ENCODE results near the gene DSCAM.
"Not testable (repeated sequence)": the region's sequence is repeated elsewhere in the genome, so short reads cannot be mapped to it uniquely, and the experiment has no call there.

DSCAM gene

DNA sequence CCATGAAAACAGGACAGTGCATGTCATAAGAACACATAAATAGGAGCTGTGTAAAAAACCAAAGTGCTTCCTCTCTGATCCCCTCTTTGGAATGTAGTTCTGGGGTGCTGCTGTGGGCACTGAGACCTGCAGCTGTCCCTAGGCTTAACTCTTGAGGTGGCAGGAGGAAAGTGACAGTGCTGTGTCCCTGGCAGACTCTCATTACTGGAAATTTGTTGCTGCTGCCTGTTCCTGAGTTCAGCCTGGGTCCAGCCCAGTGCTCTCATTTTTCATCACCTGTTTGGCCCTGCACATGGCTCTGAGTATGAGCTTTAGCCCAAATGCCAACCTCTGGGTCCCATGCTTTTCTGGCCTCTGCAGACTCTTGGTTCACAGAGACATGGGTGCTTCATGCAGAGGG is 329.3 kb downstream of the DSCAM start:
- no peak for DNase-seq

DNA sequence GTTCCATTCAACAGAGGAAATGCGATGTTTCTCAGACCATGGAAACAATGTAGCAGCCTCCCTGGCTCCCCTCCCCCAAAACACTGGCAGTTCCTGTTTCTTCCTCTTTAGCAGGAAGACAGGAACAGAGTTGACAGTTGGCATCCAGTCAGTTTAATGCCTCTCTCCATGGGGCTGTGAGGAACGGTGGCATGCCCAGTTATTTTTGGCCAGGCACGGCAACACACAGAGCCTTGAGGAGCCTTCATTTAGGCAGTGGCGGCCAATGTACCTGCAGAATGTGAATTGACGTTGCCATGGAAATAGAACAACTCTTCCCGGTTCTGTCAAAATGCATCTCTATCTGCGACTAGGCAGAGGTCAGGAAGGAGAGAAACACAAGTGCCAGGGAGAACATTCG is 330.6 kb downstream of the DSCAM start:
- DNase-seq = no peak

DNA sequence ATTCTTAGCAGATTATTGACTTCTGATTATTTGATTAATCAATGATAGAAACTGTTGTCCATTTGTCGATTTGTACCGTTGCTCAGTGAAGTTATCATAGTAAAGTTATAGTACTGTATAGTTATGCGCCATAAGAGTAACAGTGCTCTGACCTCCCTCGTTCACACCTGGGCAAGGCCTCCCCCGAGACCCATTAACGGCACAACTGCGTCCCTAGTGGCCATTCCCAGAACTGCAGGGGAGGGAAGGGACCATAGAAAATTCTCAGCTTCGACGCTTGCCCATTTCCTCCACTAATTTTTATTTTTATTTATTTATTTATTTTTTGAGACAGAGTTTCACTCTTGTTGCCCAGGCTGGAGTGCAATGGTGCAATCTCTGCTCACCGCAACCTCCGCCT is 334.4 kb downstream of the DSCAM start:
- DNase-seq = no peak

DNA sequence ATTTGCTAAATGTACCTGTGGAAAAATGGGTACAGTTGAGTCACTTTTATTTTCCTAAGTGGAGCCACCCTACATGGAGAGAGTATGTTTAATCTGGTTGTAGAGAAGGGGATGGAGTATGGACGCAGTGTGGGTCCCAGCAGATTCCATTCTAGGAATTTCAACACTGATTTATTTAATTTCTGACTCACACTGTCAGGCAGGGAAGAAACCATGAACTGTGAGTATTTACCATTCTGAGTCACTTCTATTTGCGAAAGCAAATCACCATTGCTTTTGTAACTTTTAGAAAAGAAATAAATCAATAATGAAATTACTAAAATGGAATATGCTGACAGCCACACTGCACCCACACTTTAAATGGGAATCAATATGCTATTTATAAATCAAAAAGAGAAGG is 339.0 kb downstream of the DSCAM start:
- DNase-seq = no peak

DNA sequence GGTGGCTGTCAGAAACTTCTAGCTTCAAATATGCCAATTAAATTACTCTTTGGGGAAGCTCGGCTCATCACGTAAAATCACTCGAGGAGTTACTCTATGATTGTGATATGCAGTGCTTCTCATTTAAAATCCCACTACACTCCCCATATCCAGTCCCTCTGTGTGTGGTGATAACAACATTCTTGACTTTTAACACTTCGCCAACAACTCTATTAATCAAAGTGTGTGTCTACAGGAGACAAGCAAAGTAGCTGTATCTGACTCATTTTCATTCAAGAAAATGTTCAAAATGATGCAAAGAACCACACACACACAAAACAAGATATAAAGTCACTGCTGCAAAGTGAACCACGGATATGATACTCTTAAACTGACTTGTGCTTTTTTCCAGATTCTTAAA is 341.3 kb downstream of the DSCAM start:
- DNase-seq = no peak

DNA sequence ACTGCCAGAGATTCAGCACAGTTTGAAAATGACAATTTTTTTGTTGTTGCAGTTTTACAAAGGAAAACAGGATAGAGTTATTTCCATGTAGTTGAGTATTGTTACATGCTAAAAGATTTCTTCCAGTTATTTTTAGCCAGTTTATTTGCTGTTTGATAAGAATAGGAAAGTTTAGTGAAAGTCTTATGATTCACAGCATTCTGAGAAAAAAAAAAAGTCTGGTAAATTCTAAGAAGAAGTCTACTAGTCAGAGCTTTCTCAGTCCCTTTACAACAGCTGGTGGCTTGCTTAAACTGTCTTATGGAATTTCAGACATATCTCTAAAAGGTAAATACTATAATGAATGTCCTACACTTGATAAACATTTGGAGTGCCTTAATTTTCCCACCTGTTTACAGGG is 341.7 kb downstream of the DSCAM start:
- DNase-seq = no peak

DNA sequence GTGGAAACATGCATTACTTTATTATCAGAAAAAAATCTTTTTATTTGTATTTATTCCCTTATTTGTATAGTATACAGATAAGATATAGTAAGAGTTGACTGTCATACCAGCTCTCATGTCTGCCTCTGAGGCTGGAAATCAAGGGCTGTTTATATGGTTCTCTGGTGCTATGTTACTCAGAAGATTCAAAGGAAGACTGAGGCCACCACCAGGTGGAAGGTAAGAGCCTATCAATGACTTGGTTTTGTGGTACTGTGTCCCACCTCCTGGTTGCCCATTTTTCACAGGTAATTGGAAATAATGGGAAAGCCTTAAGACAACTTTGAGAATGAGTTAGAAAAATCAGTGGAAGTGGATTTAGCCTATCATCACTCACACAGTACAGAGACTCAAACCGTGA is 342.1 kb downstream of the DSCAM start:
- DNase-seq = no peak

DNA sequence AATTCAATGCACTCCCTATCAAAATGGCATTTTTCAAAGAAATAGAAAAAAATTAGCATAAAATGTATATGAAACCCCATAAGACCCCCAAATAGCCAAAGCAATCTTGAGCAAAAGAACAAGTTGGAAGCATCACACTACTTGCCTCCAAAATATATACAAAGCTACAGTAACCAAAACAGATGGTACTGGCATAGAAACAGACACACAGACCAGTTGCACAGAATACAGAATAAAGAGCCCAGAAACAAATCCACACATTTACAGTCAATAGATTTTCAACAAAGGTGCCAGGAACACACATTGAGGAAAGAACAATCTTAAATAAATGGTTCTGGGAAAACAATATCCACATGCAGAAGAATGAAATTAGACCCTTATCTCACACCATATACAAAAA is 350.8 kb downstream of the DSCAM start:
- no peak for DNase-seq

DNA sequence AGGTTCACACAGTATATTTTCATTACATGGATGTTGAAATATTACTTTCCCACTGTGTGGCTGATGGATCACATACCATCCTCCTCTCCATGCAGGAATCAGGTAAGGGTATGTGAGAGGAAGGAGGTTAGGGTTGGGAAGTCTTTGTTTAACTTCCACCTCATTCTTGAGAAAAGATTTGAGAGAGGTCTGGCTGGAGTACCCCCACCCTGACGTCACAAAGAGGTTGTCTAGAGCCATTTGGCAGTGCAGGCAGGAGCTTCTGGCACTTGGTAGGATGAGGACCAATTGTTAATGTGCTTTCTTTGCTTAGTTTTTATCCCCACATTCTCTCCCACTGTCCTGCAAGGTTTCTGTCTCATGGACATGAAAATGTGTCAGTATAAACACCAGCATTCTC is 356.6 kb downstream of the DSCAM start:
- no peak for DNase-seq

DNA sequence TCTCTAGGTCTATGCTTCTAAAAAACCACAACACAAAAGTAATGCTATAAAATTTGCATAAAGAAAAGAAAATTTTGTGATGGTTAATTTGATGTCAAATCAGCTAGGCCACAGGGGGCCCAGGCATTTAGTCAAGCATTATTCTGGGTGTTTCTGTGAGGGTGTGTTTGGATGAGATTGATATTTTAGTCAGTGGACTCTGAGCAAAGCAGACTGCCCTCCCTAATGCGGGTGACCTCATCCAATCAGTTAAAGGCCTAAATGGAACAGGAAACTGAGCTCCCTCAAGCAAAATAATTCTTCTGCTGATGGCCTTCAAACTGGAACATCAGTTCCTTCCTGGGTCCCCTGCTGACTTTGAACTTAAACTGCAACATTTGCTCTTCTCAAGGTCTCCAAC is 358.0 kb downstream of the DSCAM start:
- DNase-seq = no peak

DNA sequence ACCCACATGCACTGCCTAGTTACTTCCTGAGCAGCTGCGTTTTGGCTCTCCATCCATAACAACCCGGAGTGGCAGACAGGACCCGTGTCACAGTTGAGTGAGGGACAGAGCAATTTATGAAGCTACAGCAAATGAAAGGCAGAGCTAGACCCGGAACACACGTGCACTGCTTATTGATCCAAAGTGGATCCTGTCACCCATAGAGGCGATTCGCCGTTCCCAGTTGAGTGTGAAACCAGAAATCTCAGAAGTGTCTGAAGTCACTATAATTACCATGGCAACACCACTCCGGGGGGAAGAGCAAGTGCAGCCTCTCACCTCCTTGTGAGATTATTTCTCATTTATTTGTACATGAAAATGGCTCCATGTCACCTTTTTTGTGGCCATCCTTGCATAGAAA is 365.2 kb downstream of the DSCAM start:
- no peak for DNase-seq

DNA sequence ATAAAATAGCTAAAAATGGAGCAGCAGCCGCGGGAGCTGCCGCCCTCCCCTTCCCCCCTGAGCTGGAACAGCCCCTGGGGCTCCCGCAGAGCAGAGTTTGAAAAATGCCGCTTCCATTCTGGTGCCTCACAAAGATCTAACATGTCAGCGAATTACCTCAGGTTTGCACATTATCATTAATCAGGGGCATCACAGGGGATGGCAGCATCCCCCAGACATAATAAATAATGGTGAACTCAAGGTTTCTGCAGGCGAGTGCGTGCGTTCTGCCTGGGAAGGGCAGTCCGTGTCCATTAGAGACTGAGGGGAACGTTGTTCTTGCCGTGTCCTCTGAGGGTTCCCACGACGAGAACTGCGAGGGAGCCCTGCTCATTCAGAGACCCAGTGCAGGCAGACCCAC is 372.4 kb downstream of the DSCAM start:
- DNase-seq = no peak

DNA sequence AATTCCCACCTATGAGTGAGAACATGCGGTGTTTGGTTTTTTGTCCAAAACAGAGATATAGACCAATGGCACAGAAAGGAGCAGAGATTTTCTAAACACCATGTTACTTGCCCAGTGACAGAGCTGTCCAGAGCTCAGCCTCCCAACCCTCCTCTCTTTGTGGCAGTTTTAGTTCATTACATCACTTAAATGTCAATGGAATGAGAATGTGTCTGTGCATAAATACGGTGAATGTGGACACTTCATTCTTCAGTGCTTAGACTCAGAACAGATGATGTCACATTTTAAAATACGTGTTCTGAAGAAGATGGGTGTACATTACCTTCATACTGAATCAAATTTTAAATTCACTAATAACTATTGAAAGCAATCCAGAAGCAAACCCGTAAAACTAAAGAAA is 374.9 kb downstream of the DSCAM start:
- no peak for DNase-seq

DNA sequence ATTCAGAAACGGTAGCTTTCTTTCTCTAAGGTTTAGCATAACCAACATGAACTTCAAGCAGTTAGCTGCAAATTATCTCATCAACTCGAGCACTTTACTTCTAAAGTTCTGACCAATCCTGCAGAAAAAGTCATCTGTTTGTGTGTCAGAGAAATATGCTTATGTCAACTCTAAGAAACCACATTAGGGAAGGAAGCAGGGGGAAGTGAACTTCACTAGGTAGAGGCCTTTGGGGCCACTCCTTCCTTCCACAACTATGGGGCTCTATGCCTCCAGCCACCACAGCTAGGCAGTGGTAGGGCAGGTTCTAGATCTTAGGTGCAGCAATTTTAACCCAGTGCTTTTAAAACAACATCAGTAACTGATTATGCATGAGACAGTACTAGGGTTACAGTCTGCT is 375.9 kb downstream of the DSCAM start:
- DNase-seq = no peak

DNA sequence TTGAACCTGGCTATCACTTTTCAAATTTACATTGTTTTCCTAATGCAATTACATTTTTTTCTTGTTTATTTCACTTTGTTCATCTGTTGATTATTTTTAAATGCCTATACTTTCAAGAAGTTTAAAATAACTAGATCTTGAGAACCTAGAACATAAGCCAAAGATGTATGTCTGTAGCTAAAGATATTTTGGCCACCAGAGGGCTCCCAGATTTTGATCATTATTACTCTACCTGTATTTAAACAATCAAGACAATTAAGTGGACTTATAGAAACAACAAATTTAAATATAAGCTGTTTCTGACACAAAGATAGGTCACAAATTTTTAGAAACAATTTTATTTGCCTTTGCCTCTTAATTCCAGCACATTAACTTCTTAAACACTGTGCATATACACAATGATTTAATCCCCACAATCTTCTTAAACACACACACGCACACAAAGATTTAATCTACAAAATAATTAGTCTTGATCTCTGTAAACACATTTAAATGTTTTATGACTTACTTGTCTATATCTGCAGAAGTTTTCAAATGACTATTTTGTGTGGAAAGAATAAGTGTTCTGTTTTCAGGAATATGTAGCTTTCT is 380.0 kb downstream of the DSCAM start:
- DNase-seq = no peak

DNA sequence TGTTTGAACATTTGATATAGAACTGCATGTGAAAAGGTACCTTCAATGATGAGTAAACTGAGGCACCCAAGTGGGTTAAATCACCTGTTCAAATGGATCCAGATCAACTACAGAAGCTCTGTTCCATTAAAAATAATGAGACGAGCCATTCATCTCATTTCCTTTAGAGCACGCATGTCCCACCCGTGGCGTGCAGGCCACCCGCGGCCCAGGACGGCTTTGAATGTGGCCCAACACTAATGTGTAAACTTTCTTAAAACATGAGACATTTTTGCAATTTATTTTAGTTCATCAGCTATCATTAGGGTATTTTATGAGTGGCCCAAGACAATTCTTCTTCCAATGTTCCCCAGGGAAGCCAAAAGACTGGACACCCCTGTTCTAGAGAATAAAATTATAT is 381.6 kb downstream of the DSCAM start:
- no peak for DNase-seq

DNA sequence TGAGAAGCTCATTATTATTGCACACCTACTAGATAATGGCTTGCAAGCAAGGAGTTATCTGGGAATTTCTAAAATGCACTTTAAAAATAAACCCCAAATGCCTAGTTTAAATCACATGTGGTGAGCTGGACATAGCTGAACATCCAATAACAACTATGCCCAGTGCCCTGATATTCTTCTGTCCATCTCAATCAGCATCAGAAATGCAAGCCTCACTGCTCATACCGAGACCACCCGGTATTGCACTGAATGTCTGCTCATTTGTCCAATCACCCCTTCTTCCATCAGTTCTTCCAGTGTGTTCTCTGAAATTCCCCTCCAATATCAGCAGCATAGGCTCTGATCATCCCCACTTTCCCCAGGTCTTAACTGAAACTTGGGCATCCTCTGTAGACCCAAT is 383.8 kb downstream of the DSCAM start:
- DNase-seq = no peak

DNA sequence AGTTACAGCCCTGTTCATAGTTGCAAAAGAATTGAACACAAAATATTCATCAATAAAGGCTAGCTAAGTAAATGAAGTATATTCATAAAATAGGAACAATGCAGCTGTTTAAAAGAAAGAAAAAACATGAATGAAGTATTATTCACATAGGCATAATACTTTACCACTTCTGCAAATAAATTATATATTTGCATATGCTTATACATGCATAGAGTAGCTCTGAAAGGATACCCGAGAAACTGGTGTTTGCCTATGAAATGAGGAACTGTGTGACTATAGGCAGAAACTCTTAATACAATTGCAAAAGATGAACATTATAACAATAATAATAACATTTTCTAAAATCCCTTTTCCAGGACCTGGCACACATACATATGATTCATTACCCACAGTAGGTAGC is 385.9 kb downstream of the DSCAM start:
- no peak for DNase-seq

DNA sequence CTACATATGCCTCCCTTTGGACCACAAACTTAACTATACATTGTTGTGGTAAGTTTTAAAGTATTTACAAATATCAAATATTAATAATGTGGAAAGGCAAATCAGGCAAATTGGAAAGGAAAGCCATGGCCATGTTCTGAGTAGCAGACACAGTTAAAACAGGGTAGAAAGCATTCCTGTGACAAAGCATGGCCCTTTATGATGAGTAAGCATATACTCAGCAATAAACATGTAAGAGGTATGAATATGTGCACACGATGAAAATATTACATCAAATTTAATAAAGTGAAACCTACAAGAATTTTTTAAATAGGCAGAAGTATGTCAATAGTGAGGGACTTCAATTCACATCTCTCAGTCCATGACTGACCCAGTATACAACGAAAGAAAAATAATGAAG is 389.2 kb downstream of the DSCAM start:
- no peak for DNase-seq

DNA sequence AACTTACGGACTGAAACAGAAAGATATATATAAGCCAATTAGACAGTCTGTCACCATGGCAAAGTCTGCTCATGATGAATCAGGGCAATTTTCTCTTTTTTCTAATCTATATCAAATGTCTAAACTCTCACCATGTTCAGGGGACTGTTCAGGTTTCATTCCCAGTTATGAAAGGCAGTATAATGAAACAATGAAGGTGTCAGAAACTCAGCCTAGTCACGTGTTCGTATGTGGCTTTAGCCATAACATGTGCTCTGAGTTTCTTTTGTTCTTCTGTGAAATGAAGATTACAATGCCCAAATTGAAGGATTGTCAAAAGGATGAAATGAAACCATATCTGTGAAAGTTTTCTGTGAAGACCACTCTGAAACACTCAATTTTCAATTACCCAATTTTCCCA is 392.9 kb downstream of the DSCAM start:
- no peak for DNase-seq

DNA sequence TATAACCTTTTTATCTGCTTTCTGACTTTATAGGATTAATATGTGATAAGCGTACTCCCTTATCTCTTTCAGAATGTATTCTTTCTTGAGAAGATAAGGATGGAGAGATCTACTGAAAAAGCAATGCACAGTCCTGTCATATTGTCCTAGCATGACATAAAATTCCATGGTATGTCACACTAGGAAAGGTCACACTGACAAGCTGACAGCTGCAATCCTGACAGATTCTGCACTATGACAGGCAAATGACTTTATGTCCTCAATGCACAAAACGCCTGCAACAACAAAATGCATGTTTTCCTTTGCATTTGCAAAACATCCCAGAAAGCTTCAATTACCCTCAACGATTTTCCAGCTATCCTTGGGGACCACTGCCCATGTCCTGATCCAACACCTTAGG is 393.8 kb downstream of the DSCAM start:
- no peak for DNase-seq

DNA sequence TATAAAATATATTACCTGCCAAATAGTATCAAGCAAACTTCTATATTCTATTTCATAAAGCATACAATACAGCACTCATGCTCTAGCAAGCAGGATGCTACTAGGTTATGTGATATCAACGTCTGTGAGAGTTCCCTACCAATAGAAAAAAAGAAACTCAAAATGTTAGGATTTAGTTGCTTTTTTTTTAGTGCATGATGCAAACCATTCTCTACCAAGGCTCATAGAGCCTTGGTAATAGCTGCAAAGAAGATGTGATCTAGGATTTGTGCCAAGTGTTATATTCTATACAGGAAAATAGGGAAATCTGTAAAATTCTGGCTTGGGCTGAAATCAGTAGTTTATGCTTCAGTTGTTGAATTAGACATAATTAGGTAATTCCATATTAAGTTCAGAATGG is 394.4 kb downstream of the DSCAM start:
- no peak for DNase-seq

DNA sequence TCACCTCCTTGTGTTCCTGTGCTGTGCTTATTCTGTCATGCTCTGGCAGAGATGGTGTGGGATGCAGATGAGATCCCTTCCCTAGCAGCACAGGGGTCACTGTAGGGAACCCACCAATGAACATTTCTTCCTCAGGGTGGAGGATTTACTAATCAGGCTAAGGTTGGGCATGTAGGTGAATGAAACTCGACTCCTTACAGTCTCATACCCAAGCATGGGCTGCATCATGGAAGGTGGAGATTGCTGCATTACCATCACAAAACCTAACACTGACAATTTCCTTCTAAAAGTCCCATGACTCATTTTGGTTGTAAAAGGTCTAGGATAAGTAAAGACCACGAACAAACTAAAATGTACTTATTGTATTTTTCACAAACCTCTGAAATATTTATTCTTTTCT is 399.9 kb downstream of the DSCAM start:
- no peak for DNase-seq

DNA sequence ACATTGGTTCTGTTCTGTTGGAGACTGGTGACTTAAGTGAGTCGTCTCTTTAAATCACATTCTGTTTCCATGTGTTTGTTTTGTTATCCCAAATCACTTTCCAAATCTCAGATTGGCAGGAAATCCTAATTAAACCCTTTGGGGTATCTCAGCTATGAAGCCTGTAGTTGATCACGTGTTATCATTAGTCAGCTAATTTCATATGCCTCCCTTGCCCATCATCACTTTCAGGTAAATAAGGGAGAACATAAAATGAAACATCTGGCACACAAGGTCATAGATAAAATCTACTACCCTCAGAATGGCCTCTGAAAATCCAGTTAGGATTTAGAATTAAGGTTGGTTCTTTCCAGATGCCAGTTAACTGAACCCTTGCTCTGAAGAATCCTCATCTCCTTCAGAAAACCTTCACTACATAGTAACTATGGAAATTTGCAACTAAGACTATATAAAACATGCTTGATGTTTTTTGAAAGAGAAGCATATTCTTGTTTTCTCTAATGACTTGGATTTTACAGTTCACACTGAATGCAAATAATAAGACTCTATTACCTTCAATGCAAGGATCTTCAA is 401.5 kb downstream of the DSCAM start:
- no peak for DNase-seq

DNA sequence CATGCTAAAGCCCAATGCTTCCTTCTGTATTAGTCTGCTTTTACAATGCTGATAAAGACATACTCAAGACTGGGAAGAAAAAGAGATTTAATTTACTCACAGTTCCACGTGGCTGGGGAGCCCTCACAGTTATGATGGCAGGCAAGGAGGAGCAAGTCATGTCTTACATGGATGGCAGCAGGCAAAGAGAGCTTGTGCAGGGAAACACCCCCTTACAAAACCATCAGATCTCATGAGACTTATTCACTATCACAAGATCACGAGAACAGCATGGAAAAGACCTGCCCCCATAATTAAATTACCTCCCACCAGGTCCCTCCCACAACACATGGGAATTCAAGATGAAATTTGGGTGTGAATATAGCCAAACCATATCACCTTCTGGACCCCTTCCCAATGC is 407.4 kb downstream of the DSCAM start:
- DNase-seq = not testable (repeated sequence)

DNA sequence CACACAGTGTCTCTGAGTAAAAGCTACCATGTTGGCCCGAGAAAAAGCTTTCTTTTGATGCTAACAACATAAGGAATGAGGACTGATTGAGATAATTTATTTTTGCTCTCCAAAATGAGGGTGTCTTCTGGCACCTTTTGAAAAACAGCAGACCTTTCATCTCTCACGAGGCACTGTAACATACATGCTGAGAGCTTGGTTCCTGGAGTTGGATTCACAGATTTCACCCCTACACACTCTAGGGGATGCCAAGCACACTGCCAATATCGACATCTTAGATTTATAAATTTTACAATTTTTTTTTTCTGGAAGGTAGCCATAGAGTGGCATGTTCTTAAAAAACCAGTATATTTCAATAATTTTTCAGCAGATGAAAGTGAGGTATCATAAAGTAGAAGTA is 408.3 kb downstream of the DSCAM start:
- no peak for DNase-seq

Data from CD4-positive, alpha-beta T cell treated with Interferon alpha-2 for 1 hour (primary cell).